Upper lobe of left lung (tissue), 4 donors: ENCODE results near the gene SPOP.

Experiments used
- CTCF ChIP-seq, 6 experiments: fragments of 450-650 bp in 4 of 6; fragments of 200-600 bp in 2 of 6; sonication (generic) in 2 of 6; IDR thresholded peaks; one replicate each; pipeline ENCODE4 v1.5.1; 2016 to 2019; ENCODE audit warnings: antibody characterized with exemption in 6 of 6
- POLR2A ChIP-seq, 4 donors: fragments of 450-650 bp; IDR thresholded peaks; one replicate each; pipeline ENCODE4 v1.5.1; 2016 to 2017; ENCODE audit warnings: antibody characterized with exemption in 4 of 4, mild to moderate bottlenecking in 2 of 4

GRCh38 chr17:49690256-49690655 is 12.4 kb upstream of the SPOP start:
- TF ChIP-seq CTCF (IDR thresholded peaks at IDR 0.05) (no peak), POLR2A (IDR thresholded peaks at IDR 0.05) (no peak)
